Measurements from ENCODE around the gene CLDN1. TPM values are rescaled to one million over a fixed set of nuclear protein-coding genes. Genes with fewer than 3 reads are reported as not detected.
A peak's percentile ranks its signal among the peaks of the same experiment; 100 is the strongest.
"Not testable (repeated sequence)": the region's sequence is repeated elsewhere in the genome, so short reads cannot be mapped to it uniquely, and the experiment has no call there.

Gene CLDN1
- total RNA-seq, 1 experiment from 2014 or later = 1.3 TPM

DNA sequence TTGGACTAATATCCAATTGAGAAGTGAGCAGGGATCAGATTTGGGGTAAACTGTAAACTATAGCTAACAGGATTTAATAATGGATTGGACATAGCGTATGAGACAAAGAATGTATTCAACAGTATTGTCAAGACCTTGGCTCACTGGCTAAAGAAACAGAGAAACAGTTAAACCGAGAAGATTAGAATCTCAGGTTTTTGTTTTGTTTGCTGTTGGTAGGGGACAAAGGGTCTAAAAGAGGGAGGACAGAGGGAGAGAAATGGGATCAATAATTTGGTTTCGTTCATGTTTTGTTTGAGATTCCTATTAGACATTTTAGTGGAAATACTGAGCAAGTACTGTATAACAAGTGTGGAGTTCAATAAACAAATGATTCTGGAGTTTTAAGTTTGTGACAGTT lies 28.6 kb downstream of the CLDN1 start:
- no peak for DNase-seq (ENCODE audit: low read depth)

DNA sequence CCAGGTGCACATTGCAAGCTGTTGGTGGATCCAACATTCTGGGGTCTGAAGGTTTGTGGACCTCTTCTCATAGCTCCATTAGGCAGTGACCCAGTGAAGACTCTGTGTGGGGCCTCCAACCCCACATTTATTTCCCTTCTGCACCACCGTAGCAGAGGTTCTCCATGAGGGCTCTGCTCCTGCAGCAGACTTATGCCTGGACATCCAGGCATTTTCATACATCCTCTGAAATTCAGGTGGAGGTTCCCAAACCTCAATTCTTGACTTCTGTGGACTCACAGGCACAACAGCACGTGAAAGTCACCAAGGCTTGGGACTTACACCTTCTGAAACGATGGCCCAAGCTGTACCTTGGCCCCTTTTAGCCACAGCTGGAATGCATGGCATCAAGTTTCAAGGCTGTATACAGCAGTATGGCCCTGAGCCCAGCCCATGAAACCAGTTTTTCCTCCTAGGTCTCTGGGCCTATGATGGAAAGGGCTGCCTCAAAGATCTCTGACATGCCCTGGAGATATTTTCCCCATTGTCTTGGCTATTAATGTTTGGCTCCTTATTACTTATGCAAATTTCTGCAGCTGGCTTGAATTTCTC lies 30.2 kb downstream of the CLDN1 start:
- no peak for DNase-seq (ENCODE audit: low read depth)

DNA sequence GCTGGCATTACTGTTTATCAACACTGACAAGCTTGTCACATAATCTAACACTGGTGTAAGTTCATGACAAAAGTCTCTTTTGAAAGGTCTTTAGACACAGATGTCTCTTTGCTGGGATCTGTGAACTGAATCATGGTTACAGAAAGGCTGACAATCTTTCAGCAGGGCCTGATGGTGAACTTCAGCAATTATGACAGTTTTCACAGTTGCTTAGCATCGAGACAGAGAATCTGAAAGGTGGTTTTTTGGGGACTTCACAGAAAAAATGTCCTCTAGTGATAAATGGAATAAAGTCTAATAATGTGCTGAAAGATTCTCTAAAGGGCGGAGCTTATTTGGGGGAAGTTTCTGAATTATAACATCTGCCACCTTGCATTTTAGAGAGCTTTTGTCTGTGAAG lies 32.3 kb downstream of the CLDN1 start:
- no peak for DNase-seq (ENCODE audit: low read depth)

DNA sequence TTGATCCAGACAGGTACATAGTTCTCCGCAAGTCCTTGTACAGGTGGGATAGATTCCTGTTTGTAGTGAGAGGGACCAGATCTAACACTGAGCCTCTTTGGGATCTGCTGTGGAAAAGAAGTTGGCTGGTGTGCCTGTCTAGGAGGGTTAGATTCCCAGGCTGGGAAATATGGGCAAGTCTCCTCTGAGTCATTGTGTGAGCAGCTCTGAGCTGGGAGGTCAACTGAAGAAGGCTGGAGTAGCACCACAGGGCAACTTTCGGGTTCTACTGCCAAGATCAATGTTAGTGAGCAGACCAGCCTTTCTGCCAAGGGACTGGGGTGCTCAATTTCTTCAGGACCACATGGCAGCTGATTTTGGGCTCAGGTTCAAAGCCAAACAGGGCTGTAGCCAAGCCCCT lies 33.4 kb downstream of the CLDN1 start:
- no peak for DNase-seq (ENCODE audit: low read depth)

DNA sequence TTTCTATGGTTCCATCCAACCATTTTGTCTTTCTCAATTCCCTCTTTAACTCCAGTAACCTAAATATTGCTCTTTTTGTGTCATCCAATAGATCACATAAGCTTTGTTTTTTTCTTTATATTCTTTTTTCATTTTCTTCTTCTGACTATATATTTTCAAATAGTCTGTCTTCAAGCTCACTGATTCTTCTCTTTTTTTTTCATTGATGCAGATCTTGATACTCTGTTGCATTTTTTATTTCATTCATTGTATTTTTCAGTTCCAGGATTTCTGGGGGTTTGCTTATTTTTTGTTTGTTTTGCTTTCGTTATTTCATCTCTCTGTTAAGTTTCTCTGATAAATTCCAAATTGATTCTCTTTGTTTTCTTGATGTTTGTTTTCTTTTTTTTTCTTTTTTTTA lies 36.2 kb downstream of the CLDN1 start:
- no peak for DNase-seq (ENCODE audit: low read depth)

DNA sequence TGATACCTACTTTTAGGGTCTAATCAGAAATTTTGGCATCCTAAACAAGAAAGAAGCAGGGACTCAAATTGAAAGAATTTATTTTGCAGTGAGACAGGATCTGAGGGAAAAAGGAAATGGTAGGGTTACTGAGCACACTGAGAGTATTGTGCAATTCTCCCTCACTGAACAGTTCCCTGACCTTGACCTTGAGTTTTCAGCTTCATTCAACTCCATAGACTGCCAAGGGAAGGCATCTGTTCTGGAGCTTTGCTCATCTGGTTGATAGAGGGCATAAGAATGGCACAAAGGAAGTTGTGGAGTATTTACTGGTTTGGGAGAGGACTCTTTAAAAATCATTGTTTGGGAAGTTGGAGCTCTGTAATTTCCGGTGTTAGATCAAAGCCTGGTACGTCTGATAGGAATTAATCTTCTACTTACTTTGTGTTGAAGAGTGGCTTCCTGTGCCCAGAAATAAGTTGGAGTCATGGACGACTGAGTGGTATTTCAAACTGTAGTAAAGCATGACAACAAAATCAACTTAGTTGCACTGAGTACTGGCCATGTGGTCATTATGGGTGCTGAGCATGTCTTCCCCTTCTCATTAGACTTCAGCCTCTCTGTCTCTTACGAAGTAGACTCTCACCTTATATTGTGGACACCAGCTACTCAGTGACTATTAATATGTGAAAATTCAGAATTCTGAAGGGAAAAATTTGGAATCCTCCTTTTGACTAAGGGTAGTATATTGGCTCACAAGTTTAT lies 40.8 kb downstream of the CLDN1 start:
- DNase-seq (ENCODE audit: low read depth) = peak; percentile 47

DNA sequence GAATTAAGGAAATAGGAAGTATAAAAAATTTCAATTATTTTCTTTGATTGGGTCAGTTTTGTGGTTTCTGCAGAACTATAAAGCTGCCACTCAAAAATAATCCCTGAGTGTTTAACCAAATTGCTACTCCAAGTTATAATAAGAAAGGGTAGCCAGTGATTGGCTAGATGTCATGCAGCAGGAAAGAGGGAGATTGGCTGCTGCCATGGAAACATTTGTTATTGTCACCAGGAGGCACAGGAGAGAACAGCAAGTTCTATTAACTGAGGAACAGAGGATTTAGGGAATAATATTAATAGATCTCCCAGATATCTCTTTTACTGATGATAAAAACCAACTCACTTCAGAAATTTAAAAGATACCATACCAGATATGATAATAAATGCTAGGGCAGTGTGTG lies 42.6 kb downstream of the CLDN1 start:
- DNase-seq (ENCODE audit: low read depth) = no peak

DNA sequence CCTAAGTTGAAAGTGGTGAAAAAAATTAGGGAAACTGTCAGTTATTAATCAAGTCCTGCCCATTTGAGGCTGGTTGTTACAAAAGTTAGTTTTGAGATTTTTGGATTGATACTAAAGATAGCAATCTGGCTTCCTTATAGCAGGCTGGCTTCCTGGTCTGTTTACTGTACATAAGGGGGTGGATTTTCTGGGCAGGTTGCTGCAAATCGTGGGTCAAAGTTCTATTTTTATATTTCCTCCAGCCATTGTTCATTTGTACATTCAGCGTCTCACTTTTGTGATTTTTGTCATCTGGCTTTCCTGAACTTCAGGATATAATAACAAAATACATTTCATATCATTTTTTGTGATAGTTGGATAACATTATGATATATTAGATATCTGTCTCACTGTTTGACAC lies 49.5 kb downstream of the CLDN1 start:
- DNase-seq (ENCODE audit: low read depth) = no peak

DNA sequence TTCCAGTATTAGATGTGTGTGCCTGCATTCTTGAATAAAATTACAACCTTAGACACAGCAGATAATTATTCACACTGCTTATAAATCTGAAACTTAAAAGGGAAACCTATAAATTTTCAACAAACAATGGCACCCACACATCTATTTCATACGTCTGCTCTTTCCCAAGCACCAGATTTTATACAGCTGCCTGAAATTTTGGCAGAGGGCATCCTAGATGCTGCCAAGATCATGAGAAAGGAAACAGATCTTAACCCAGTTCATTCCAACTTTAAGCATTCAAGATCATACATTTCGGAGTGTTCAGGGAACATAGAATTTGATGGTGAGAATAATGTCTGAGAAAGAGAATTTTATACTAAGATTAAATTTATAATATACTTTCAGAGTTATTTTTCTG lies 53.1 kb downstream of the CLDN1 start:
- DNase-seq (ENCODE audit: low read depth) = no peak

DNA sequence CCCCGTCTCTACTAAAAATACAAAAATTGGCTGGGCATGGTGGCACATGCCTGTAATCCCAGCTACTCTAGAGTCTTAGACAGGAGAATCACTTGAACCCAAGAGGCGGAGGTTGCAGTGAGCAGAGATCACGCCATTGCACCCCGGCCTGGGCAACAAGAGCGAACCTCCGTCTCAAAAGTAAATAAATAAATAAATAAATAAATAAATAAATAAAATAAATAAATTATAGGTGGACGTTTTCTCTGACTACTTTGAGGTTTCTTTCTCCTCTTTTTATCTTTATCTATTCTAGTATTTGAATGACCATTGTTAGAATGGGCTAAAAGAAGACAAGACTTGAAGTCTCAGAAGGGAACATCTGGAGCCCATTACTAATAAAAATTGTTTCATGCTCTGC lies 54.8 kb downstream of the CLDN1 start:
- not testable (repeated sequence) for DNase-seq (ENCODE audit: low read depth)

DNA sequence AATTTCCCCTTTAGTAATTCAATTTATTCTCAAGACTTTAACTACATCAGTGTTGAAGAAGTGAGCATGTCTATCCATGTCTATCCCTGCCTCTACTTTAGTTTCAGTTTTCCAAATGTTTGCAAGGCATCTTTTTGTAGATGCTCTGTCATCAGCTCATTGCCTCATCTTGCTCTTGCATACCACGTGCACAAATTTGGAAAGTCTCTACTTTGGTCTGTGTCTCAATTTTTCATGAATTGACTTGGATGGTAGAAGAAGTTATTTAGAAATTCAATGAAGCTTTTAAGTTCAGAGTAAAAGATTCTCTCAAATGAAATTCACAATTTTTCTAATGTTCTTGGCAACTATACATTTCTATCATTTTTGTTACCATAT lies 55.3 kb downstream of the CLDN1 start:
- no peak for DNase-seq (ENCODE audit: low read depth)

DNA sequence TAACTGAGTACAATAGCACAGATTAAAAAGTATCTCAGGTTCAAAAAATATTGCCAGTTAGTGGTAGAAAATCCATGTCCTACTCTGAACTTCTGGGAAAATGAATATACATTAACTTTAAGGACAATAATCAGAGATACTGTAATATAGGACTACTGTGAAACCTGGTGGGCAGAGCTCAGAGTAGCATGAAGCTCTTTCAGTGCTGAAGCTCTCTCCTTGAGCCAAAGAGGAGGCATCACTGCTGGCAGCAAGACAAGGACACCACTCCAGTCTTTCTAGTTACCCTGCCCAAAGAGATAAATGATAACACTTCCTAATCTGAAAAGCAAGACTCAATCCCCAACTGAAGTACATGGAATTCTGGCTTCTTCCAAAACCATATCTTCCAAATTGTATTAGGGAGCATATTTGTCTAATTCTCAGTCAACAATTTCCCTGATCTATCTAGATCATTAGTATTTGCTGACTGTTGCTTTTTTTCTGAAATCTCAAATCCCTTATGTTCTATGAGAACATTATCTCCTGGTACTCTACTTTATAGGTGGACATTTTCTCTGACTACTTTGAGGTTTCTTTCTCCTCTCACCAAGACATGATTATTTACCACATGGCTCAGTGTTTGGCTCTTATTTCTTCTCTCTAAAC lies 55.9 kb downstream of the CLDN1 start:
- DNase-seq (ENCODE audit: low read depth) = no peak

DNA sequence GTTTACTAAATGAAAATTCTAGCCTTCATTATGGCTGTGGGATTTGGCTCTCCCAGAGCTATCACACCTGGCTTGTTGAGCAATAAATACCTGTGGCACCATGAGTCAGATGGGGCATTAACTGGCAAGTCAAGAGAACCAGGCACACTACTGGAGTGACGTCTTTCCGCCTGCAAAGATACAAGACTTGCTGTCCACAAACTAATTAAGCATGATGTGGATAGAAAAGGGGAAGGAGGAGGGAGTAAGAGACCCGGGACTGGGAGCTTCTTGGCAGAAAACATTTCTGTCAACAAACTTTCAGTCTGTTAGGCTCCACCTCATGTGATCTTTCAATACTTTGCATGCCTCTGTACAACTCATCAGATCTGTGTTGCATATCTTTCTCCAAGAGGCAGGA lies 56.5 kb downstream of the CLDN1 start:
- peak; percentile 97 for DNase-seq (ENCODE audit: low read depth)

DNA sequence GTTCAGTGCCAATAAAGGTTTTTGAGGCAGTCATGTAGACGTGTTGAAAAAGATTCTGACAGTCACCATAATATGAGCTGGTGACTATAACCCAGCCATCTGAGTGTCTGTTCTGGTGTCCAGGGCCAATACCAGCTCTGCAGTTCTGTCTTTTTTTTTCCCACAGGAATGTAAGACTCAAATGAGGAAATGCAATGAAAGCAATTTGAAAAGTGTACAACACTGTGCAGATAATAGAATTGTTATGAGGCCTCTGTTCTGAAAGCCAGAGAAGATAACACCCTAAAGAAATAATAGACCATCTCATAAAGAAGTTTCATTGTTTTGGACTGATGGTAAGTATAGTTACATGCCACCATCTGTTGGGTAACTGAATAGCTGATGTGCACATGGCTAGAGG lies 57.1 kb downstream of the CLDN1 start:
- DNase-seq (ENCODE audit: low read depth) = peak; percentile 35

DNA sequence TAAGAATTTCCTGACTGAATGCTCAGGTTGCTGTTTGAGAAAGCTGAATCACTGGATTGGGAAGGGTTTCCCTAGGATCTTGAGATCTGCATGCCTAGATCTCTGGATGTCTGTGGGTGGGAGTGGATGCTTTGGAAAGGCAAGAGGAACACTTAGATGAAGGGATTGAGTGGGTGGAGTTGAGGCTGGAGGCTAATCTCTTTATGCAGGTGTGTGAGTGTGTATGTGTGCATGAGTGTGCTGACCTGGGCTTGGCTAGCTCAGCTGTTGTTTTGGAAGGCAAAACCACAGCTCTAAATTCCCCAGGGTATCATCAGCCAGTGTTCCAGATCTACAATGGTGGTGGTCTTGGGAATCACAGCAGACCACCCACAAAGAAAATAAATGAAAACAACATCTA lies 60.5 kb downstream of the CLDN1 start:
- DNase-seq (ENCODE audit: low read depth) = no peak

DNA sequence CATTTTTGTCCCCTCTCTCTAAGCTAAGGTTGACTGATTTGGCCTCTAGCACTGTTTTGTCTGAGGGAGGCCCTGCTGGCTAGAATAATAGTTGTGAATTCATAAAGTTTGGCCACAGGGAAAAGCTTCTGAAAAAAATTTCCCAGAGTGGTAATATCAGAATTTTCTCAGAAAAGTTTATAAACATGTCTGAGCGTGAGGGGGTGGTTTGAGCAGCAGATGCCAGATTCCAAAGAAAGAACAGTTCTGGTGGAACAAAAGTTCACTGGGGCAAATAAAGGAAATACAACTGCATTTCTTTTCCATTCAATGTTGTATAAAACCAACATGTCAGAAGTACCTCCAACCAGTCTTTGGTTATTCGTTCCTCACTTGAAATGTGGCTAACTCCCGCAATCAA lies 61.2 kb downstream of the CLDN1 start:
- no peak for DNase-seq (ENCODE audit: low read depth)

DNA sequence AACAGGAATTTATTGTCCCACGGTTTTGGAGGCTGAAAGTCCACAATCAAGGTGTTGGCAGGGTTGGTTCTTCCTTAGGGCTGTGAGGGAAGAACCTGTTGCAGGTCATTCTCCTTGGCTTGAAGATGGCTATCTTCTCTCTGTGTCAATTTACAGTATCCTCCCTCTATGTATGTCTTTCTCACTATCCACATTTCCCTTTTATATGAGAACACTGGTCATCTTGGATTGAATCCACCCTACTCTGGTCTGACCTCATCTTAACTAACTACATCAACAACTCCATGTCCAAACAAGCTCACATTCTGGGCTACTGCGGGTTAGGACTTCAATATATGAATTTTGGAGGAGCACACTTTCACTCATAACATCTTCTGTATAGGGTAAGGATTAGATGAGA lies 61.9 kb downstream of the CLDN1 start:
- no peak for DNase-seq (ENCODE audit: low read depth)

DNA sequence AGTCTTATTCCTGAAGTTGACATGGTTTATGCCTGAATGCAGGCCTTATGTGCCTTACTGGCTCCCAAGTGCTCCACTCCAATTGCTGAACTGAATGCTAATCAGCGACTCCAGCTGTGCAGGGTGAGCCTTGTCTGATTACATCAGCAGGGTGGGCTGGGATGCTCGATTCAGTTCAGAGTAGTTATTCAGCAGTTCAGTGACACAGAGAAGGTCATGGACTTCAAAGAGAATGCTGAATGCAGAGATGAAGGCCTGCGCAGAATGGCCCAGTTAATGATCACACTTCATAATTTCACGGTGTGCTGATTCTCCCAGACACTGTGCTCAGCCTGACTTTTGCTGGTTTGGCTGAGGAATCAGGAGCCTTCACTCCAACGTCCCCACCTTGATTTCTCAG lies 63.6 kb downstream of the CLDN1 start:
- DNase-seq (ENCODE audit: low read depth) = no peak

Other genes starting within 250 kb of the CLDN1 start
- gene P3H2, start 201.5 kb downstream of the CLDN1 start, total RNA-seq (2014; rRNA removed; shearing (Covaris generic)) = 17.1 and 32.9 TPM in 2 replicates
- gene CLDN16, start 65.7 kb upstream of the CLDN1 start, total RNA-seq (2014; rRNA removed; shearing (Covaris generic)) = not detected in 2 replicates
- not detected in 2 replicates for gene TMEM207, start 127.5 kb upstream of the CLDN1 start, total RNA-seq (2014; rRNA removed; shearing (Covaris generic))
- gene IL1RAP, start 191.6 kb upstream of the CLDN1 start, total RNA-seq (2014; rRNA removed; shearing (Covaris generic)) = 17.4 and 22.5 TPM in 2 replicates